Endothelial cell of umbilical vein (primary cell): ENCODE measurements around the gene MESP1. TPM values are rescaled to one million over a fixed set of nuclear protein-coding genes. Genes with fewer than 3 reads are reported as not detected.
A peak's percentile ranks its signal among the peaks of the same experiment; 100 is the strongest.

Source experiments
- BruUV-seq: library from RNA; stranded (reverse); fragments of 400-500 nt; replicated peaks from 2 replicates; lab custom pipeline; 2021; lab: Mats Ljungman, UMichigan
- CTCF ChIA-PET: fragments of 300-600, 350-600 bp; sonication (Branson Sonifier 250); formaldehyde crosslinking; loops from one replicate; lab custom pipeline; 2021; ENCODE audit warnings: antibody characterized with exemption, inconsistent platforms; lab: Charles Lee
- POLR2A ChIA-PET: fragments of 300-600, 350-600 bp; sonication (Branson Sonifier 250); formaldehyde crosslinking; loops from one replicate; lab custom pipeline; 2021; ENCODE audit warnings: antibody characterized with exemption, inconsistent platforms; lab: Charles Lee
- DNase-seq: peaks from one replicate; pipeline ENCODE4 v3.0.0-alpha.2; 2011; ENCODE audit warnings: low read depth, low spot score
- FAIRE-seq: peaks from 2 replicates; lab custom pipeline; 2011; peaks lifted over from hg19 to GRCh38; lab: Jason Lieb, UNC
- H2AFZ ChIP-seq: 2 replicates; pipeline ENCODE4 v1.6.0; 2012; ENCODE audit warnings: low read depth, low read length, control low read depth, inconsistent platforms
- H3K27ac ChIP-seq: 2 replicates; pipeline ENCODE4 v1.5.1; 2011; ENCODE audit warnings: low read depth, mild to moderate bottlenecking, control low read depth, low read length, moderate library complexity; ENCODE audit not compliant: insufficient read depth
- H3K27me3 ChIP-seq, 2 experiments: 2 replicates each; pipeline versions ENCODE4 v1.6.0 to v1.6.1; 2011; ENCODE audit warnings: low read length in 2 of 2, mixed read lengths in 1 of 2; ENCODE audit not compliant: control insufficient read depth in 2 of 2, insufficient read depth in 2 of 2
- H3K36me3 ChIP-seq, 2 experiments: 2 replicates in 1 of 2; 3 replicates in 1 of 2; pipeline ENCODE4 v1.5.1; 2011; ENCODE audit warnings: low read length in 2 of 2, mild to moderate bottlenecking in 1 of 2, moderate library complexity in 1 of 2; ENCODE audit not compliant: control insufficient read depth in 2 of 2, insufficient read depth in 2 of 2; ENCODE audit errors: extremely low read depth in 1 of 2
- H3K4me1 ChIP-seq: 3 replicates; pipeline ENCODE4 v1.5.1; 2011; ENCODE audit warnings: mild to moderate bottlenecking, low read length; ENCODE audit not compliant: control insufficient read depth, insufficient read depth; ENCODE audit errors: extremely low read depth
- H3K4me2 ChIP-seq: 2 replicates; pipeline ENCODE4 v1.6.1; 2011; ENCODE audit warnings: low read length, control low read depth, mixed read lengths; ENCODE audit not compliant: insufficient read depth
- H3K4me3 ChIP-seq, 3 experiments: fragments of 200-600 bp in 1 of 3; sonication (generic), shearing (Covaris generic) in 1 of 3; replicated peaks in 1 of 3; 2 replicates each; pipeline ENCODE4 v1.5.1; 2011 to 2016; ENCODE audit warnings: control low read depth in 3 of 3, low read length in 3 of 3, mild to moderate bottlenecking in 2 of 3, inconsistent platforms in 1 of 3, low read depth in 1 of 3, moderate library complexity in 1 of 3; ENCODE audit not compliant: insufficient read depth in 1 of 3
- H3K79me2 ChIP-seq: 2 replicates; pipeline ENCODE4 v1.6.0; 2012; ENCODE audit warnings: low read length, inconsistent platforms; ENCODE audit not compliant: control insufficient read depth, insufficient read depth
- H3K9ac ChIP-seq: replicated peaks from 2 replicates; pipeline ENCODE3; 2011; ENCODE audit warnings: low read length, control low read depth; ENCODE audit not compliant: insufficient read depth; ENCODE audit errors: extremely low read depth
- H3K9me1 ChIP-seq: replicated peaks from 3 replicates; pipeline ENCODE4 v1.6.0; 2011; ENCODE audit warnings: mild to moderate bottlenecking, low read length; ENCODE audit not compliant: control insufficient read depth, insufficient read depth; ENCODE audit errors: extremely low read depth
- H3K9me3 ChIP-seq: replicated peaks from 2 replicates; pipeline ENCODE4 v1.5.1; 2012; ENCODE audit warnings: low read length, inconsistent platforms; ENCODE audit not compliant: control insufficient read depth, insufficient read depth
- H4K20me1 ChIP-seq: replicated peaks from 2 replicates; pipeline ENCODE3; 2011; ENCODE audit warnings: mild to moderate bottlenecking, low read length; ENCODE audit not compliant: control insufficient read depth, insufficient read depth; ENCODE audit errors: extremely low read depth
- EZH2 ChIP-seq: IDR thresholded peaks from 2 replicates; pipeline ENCODE4 v1.6.1; 2012; ENCODE audit warnings: borderline replicate concordance, low read depth, mild to moderate bottlenecking, moderate library complexity, low read length, inconsistent platforms; ENCODE audit not compliant: severe bottlenecking
- FOS ChIP-seq: IDR thresholded peaks from 2 replicates; pipeline ENCODE4 v1.6.1; 2011; ENCODE audit warnings: mild to moderate bottlenecking, low read length, moderate library complexity, borderline replicate concordance; ENCODE audit not compliant: insufficient read depth
- GATA2 ChIP-seq: IDR thresholded peaks from 2 replicates; pipeline ENCODE4 v1.7.0; 2011; ENCODE audit warnings: low read depth, mild to moderate bottlenecking, moderate library complexity, mixed read lengths, low read length; ENCODE audit not compliant: insufficient read length, insufficient read depth
- JUN ChIP-seq: IDR thresholded peaks from 2 replicates; pipeline ENCODE4 v1.6.1; 2011; ENCODE audit warnings: borderline replicate concordance, low read depth; ENCODE audit not compliant: insufficient read length, insufficient read depth
- MYC ChIP-seq: IDR thresholded peaks from one replicate; pipeline ENCODE4 v1.6.1; 2011; ENCODE audit warnings: mild to moderate bottlenecking, low read depth, low read length
- POLR2AphosphoS5 ChIP-seq: IDR thresholded peaks from 2 replicates; pipeline ENCODE4 v1.6.1; 2012; ENCODE audit warnings: low read depth, mild to moderate bottlenecking, control low read depth, low read length, moderate library complexity; ENCODE audit not compliant: insufficient read depth
- dilution Hi-C: fragments of 300-500 bp; cut with MboI; formaldehyde crosslinking; loops from one replicate; pipeline ENCODE4 v1.15.0; 2019; ENCODE audit warnings: low sequenced_read_pairs; ENCODE audit not compliant: extremely low pct_ligation_motif_present
- intact Hi-C: fragments of 100-400 bp; cut with micrococcal nuclease; formaldehyde crosslinking; loops from one replicate; pipeline ENCODE4 v1.10.0; 2022
- polyA plus RNA-seq, 4 experiments: library from polyadenylated mRNA; depleted of rRNA in 3 of 4; stranded (reverse) in 3 of 4; unstranded in 1 of 4; fragments of >200 nt; gene quantifications; 2 replicates each; pipeline versions ENCODE4 v1.2.1 to v1.2.3, GENCODE V29; 2011 to 2012; ENCODE audit warnings: missing spikeins in 1 of 4
- total RNA-seq: library from RNA; stranded (reverse); gene quantifications from 2 replicates; pipeline ENCODE4 v1.2.3, GENCODE V29; 2021
- TF ChIP-seq, protein P1 (sequence below), 2 donors: IDR thresholded peaks; 1 replicate in 1 of 2; 2 replicates in 1 of 2; pipeline ENCODE4 v1.5.1; 2011; ENCODE audit warnings: low read length in 2 of 2, mild to moderate bottlenecking in 2 of 2, moderate library complexity in 2 of 2, control low read depth in 1 of 2, inconsistent platforms in 1 of 2, low read depth in 1 of 2; ENCODE audit not compliant: insufficient read depth in 1 of 2; ENCODE audit errors: extremely low read depth in 1 of 2
- TF ChIP-seq, protein P2 (sequence below): IDR thresholded peaks from 2 replicates; pipeline ENCODE4 v1.6.1; 2011; ENCODE audit not compliant: insufficient read depth, insufficient read length

MESP1 gene
- total and polyA plus RNA-seq, 2 donors (not counting 3 experiments of a cell fraction or from before 2014, with no cell fraction given): 0.68 to 1.7 TPM

DNA sequence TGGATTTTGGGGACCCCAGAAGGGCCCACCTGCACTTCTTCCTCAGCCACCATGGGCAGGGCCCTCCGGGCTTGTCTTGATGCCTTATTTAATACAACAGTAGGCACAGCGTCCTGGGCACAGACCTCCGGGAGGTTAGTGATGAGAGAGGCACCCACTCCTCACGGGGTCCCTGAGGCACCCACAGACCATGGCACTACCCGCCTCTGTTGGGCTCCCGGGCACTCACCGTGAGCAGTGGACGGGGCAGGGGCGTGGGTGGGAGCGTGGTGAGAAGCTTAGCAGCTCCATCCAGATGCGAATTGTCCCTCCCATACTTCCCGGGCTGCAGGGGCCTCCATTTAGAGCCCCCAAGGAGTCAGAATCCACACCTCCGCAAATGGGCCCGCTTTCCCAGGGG is 24.8 kb upstream of the MESP1 start:
- BruUV-seq: no TSS peak
- TF ChIP-seq, protein P1, sequence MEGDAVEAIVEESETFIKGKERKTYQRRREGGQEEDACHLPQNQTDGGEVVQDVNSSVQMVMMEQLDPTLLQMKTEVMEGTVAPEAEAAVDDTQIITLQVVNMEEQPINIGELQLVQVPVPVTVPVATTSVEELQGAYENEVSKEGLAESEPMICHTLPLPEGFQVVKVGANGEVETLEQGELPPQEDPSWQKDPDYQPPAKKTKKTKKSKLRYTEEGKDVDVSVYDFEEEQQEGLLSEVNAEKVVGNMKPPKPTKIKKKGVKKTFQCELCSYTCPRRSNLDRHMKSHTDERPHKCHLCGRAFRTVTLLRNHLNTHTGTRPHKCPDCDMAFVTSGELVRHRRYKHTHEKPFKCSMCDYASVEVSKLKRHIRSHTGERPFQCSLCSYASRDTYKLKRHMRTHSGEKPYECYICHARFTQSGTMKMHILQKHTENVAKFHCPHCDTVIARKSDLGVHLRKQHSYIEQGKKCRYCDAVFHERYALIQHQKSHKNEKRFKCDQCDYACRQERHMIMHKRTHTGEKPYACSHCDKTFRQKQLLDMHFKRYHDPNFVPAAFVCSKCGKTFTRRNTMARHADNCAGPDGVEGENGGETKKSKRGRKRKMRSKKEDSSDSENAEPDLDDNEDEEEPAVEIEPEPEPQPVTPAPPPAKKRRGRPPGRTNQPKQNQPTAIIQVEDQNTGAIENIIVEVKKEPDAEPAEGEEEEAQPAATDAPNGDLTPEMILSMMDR (IDR thresholded peaks at IDR 0.05; ENCODE audit: extremely low read depth in 1 of 2, insufficient read depth in 1 of 2, low read depth in 1 of 2, low read length in 2 of 2): no peak
- TF ChIP-seq MYC (no peak), GATA2 (no peak), JUN (no peak), EZH2 (no peak), POLR2AphosphoS5 (no peak), FOS (no peak)
- TF ChIP-seq, protein P2, sequence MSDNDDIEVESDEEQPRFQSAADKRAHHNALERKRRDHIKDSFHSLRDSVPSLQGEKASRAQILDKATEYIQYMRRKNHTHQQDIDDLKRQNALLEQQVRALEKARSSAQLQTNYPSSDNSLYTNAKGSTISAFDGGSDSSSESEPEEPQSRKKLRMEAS: no peak
- no peaks in the 10 kb centered on the region for H3K27me3 ChIP-seq
- no peak overlapping the region for H3K9ac ChIP-seq
- DNase-seq (no peak), FAIRE-seq (no peak)
- H3K27ac ChIP-seq: no peak overlapping the region
- peak overlapping the region; percentile 44 for H3K4me2 ChIP-seq
- H4K20me1 ChIP-seq: no peaks in the 10 kb centered on the region
- no peak overlapping the region for H3K4me3 ChIP-seq
- H3K36me3 ChIP-seq: no peaks in the 10 kb centered on the region
- dilution Hi-C loops (no loop called here), intact Hi-C loops (loop anchor here (2.0 to 5.0 kb wide), 3 partner anchors 19 to 41 kb away; no protein-coding TSS in a partner anchor)
- H3K9me1 ChIP-seq: no peaks in the 10 kb centered on the region
- H3K9me3 ChIP-seq: no peaks in the 10 kb centered on the region
- H3K79me2 ChIP-seq: no peaks in the 10 kb centered on the region
- CTCF ChIA-PET: interaction anchor here (0.6 to 1.8 kb wide), 5 partner anchors 15 to 223 kb away, joined by 3 to 13 read pairs (median 5); no protein-coding TSS in a partner anchor
- peak overlapping the region; percentile 90 for H2AFZ ChIP-seq
- peaks cover 6% of the 10 kb centered on the region for H3K4me1 ChIP-seq
- POLR2A ChIA-PET: no interaction called here
